GM18520 (cell line): Measurements from ENCODE around the gene RCE1.
A peak's percentile ranks its signal among the peaks of the same experiment; 100 is the strongest.

Experiments used
- ATAC-seq: cut with Tn5 transposase; IDR thresholded peaks from one replicate; pipeline ENCODE4 v1.9.1; 2021; ENCODE audit not compliant: unreplicated experiment

Gene RCE1

DNA sequence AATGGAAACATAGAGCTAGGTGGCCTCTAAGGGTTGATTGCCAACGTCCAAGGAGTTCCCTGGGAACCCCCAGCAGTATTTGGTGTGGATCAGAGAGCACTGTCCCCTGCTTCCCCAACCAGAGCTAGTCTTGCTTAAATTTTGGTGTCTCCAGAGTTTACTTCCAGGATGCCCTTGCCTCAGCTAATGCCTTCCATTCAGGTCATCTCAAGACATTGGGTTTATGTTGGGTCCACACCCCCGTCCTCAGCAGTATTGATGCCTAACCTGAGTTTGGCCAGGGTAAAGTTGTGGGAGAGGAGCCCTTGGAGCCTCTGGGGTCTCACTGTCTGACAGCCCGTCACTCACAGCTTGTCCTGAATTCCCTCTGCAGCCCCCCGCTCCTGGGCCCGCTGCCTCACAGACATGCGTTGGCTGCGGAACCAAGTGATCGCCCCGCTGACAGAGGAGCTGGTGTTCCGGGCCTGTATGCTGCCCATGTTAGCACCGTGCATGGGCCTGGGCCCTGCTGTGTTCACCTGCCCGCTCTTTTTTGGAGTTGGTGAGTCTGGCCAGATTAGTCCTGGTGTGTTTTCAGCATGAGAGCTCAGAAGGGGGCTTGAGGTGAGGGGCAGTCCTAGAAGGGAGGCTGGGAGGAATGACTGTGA is 1.4 kb downstream of the RCE1 start:
- no peak for ATAC-seq

DNA sequence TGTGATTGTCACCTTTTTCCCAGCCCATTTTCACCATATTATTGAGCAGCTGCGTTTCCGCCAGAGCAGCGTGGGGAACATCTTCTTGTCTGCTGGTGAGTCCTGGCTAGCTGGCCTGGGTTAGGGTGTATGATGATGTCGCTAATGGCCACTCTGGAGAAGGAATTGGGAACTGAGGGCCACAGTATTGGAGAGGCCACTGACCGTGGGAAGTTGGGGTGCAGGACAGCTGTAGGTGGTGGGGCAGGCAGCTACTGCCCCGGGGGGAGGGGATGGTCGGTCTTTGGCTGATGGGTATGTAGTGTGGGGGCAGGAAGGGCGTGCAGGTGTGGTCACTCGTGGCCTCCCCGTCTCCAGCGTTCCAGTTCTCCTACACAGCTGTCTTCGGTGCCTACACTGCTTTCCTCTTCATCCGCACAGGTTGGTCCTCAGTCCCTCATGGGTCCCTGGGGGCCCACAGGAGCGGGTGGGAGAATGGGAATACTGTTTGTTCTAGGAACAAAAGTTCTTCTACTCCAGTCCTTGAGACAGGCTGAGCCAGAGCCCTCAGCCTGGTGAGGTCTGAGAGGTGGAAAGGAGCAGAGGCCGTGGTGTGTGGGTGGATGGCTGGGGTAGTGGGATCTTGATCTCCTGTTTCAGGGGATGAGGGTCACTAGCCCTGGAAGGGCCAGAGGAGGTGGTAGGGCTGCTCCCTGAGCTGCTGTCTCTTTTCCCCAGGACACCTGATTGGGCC is 2.1 kb downstream of the RCE1 start:
- no peak for ATAC-seq

DNA sequence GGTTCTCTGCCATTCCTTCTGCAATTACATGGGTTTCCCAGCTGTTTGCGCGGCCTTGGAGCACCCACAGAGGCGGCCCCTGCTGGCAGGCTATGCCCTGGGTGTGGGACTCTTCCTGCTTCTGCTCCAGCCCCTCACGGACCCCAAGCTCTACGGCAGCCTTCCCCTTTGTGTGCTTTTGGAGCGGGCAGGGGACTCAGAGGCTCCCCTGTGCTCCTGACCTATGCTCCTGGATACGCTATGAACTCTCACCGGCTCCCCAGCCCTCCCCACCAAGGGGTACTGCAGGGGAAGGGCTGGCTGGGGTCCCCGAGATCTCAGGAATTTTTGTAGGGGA is 2.6 kb downstream of the RCE1 start:
- ATAC-seq: no peak

DNA sequence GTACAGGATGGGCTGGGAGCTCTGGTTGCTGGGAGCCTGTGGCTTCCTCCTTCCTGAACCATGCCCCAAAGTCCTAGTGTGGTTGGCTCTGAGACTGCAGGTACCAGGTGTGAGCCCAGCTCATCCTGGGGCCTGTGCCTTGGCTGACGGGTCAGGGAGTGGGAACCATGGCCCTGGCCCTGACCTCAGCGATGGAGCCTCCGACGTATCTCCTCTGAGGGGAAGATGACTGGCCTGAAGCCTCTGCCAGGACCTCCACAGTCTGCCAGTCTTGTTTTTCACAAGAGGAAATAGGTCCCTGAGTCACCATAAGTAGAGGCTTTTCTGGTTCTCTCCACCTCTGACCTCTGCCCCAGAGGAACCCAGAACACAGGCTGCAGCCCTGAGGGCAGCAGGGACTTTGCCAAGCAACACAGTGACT is 3.4 kb downstream of the RCE1 start:
- ATAC-seq: no peak

DNA sequence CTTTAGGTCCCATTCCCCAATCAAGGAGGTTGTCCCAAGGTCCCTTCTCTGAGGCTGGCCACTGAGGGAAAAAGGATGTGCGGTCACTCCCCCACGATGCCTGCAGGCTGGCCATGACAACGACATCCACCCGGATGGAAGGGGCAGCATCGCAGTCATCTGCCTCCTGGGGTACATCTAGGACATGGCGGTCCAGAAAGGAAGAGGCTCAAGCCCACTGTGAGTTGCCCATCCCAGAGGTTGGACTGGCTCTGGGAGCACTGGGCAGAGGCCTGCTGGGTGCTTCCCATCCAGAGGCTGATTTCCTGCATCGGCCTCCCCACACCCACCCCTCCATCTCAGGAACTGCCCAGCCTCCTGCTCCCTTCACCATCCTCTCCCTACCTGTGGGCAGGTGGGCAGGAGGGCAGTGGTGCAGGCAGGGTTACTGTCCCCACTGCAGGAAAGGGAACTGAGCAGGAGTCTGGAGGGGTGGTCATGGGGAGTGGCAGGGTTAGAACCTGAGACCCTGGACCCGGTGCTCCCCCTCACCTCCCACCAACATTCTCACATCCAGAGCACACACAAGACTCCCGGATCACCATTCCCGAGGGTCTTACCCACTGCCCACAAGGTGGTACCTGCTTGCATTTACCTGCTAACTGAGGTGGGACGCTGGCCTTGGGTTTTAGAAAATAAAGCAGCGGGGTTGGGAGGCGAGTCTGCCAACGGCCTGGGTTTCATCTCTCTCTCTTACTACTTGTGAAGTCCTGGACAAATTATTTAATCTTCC is 4.4 kb downstream of the RCE1 start:
- ATAC-seq: no peak

DNA sequence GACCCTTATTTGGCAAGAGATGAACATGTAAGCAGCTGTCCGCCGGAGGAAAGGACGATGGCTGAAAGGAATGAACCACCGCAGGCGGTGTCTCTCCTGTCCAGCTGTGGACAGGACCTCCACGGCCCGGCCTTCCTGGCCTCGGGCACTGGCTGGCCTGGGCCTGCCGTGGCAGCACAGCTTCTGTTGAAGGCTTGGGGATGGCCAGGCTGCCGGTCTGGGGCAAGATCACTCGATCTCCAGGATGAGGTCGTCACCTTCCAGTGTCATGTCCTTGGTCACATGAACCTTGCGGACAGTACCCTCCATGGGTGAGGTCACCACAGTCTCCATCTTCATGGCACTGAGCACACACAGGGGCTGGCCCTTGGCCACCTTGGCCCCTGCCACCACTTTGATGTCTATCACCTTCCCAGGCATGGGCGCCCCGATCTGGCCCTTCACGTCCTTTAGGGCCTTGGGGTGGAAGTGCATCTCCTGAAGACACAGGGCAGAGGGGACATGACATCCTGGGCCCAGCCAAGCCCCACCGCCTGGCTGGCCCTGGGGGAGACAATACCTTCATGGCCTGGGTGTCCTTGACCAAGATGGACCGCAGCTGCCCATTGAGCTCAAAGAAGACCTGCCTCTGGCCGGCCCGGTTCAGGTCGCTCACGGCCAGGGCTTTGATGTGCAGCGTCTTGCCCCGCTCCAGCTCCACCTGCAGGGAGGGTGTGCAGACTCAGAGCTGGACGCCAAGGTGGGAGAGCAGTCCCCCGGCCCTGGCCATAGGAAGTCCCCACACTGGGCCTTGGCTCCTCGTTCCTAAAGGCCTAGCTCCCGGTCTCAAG is 5.6 kb downstream of the RCE1 start:
- no peak for ATAC-seq

DNA sequence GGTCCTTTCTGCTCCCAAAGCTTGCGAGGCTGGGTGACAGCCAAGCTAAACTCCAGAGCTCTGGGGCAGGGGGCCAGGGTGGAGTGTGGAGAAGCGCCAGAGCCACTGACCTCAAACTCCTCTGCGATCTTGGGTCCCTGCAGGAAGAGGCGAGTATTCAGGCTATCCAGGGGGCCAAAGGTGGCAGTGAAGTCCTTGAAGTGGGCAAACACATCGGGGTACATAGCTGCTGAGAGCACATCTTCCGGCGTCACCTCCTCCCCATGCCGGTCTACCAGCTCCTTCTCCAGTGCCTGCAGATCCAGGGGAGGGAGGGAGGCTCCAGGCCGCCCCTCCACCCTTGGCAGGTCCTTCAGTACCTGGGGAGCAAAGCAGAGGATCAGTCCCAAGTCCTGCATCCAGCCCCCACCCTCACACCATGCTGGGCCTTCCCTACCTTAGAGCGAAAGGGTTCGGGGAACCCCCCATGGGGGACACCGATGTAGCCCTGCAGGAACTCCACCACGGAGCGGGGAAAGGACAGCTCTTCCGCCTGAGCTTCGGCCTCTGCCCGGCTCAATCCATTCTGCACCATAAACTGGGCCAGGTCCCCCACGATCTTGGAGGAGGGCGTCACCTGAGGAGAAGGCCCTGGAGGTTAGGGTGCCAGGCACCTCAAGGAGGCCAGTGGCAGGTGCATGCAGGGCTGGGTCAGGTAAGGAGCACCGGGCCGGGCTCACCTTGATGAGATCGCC is 6.4 kb downstream of the RCE1 start:
- ATAC-seq: no peak

DNA sequence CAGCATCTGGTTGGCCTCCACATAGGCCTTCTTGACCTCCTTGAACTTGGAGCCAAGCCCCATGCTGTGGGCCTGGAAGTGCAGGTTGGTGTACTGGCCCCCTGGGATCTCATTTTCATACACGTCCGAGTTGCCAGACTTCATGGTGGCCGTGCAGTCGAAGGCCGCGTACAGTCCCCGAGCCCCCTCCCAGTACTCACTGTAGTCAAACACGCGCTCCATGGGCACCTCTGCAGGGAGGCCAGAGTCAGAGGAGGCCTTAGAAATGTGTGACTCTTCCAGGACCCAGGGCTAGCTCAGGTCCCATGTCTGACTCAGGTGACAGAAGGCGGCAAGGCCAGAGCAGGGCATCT is 7.0 kb downstream of the RCE1 start:
- no peak for ATAC-seq

DNA sequence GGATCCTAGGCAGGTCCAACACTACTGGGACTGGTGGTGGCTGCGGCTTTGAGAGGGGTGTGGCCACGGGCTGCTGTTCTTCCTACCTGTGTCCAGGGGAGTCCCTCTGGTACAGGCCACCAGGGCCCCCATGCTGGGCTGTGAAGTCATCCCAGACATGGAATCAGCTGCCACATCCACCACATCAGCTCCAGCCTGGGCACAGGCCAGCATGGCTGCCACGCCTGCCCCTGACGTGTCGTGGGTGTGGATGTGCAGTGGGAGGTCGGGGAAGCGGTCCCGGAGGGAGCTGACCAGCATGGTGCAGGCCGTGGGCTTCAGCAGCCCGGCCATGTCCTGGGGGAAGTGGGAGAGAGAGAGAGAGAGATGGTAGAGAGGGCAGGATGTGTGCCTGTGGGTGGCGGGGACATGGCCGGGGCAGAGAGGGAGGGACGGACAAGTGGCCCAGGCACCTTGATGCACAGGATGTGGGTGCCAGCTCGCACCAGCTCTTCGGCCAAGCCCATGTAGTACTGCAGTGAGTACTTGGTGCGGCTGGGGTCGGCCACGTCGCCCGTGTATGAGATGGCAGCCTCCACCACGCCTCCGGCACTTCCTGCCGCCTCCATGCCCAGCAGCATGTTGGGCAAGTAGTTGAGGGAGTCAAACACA is 7.5 kb downstream of the RCE1 start:
- no peak for ATAC-seq

DNA sequence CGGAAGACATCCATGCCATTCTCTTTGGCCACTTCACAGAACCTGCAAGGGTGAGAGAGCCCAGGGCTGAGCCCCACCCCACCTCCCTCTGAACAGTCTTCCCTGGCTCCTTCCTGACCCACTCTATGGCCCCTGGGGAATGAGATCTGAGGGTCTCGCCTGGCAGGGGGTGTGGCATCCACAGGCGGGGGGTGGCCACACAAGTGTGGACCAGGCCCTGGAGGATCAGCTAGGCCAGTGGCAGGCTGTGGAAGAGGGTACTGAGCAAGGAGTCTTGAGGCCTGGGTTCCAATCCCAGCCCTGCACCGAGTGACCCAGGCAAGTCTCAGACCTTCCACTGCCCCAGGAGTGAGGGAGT is 8.0 kb downstream of the RCE1 start:
- no peak for ATAC-seq

DNA sequence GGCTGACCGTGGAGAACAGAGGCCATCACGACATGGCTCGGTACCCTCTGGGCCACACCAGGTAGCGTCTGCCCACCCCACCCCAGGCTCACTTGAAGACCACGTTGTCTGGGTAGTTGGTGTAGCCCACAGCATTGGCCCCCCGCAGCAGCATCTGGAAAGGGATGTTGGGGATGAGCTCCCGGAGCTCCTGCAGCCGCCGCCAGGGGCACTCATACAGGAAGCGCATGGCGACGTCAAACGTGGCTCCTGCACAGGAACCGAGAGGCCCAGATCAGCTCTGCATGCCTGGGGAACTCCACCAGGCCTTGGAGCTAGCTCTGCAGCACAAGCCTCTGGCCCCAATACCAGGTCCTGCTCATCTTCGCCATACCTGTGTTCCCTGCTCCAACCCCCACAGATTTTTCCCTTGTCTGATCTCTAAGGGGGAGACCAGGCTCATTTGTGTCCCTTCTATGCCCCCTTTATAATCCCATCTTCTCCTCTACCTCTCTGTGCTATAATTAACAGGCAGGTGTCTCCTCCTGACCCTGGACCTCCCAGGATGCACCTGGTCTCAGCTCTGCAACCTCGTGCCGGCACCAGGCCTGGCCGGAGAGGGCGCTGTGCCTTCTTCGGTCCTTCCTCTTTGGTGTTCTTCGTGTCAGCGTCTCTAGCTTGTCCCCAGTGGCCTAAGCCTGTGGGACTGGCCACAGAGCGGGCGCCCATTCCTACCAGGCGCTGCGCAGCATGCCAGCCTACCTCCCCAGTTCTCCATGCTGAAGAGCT is 8.6 kb downstream of the RCE1 start:
- ATAC-seq: no peak

DNA sequence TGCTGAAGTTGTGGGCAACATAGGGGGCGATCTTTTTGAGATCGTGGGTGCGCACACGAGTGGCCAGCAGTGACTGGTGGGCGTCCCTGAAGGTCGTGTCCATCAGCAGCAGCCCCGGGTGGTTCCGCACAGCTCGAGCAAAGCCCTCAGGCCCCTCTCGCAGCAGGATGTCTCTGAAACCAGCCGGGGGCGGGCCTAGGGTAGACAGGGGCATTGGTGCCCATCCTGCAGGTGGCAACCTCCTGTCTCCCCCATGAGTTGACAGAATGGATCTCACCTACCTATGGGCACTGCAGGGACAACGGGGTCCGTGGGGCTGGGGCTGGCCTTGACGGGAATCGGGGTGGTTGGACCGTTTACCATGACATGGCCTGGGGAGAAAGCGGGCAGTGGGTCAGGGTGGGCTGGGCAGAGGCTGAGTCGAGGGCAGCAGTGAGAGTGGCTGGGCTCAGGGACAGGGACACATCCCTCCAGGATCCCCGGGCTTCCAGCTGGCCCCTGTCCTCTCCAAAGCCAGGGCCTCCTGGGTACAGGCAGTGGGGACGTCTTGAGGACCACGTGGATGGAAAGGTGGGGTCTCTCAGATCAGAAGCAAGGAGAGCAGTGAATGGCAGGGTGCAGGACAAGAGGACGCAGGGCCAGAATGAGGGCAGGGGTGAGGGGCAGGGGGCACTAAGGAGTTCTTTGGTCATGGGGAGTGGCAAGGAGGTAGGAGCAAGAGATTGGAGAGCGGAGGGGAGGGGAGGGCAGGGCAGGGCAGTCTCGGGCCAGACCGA is 9.4 kb downstream of the RCE1 start:
- ATAC-seq: no peak

DNA sequence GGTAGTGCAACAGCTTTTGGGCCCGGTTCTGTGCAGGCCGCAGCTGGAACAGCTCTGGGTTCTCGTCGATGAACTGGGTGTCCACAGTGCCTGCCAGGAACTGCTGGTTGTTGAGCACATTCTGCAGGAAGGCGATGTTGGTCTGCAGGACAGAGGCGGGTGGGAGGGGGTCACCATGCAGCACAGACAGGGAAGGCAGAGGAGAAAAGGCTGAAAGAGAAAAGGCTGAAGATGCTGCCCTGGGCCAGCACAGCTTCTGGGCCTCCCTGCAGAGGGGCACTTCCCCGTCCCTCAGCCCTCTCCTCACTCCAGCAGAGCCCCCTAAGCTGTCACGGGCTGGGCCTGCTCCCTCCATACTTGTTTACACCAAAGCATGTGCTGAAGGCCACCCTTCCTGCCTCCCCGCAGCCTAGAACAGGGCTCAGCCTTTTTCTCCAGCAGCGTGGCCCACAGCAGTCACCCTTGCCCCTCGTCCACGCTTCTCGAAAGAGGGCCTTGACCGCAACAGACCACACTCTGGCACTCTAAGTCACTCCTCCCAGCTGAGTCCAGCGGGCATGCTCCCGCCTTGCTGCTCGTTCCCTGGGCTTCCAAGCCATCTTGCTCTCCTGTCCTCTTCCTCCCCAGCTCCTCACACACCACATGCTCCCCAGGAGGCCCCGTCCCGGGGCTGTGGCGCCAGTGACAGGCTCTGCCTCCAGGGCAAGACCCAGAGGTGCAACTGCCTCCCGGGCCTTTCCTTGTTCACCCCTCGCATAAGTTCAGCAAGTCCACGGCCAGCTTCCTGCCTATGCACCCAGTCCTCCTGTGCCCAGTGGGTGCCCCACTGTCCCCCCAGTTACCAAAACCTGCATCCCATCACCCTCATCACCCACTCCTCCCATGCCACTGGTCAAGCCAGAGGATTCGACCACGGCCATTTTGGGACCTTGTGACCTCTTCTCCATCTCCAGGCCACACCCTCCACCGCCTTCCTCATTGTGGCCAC is 10.3 kb downstream of the RCE1 start:
- no peak for ATAC-seq

DNA sequence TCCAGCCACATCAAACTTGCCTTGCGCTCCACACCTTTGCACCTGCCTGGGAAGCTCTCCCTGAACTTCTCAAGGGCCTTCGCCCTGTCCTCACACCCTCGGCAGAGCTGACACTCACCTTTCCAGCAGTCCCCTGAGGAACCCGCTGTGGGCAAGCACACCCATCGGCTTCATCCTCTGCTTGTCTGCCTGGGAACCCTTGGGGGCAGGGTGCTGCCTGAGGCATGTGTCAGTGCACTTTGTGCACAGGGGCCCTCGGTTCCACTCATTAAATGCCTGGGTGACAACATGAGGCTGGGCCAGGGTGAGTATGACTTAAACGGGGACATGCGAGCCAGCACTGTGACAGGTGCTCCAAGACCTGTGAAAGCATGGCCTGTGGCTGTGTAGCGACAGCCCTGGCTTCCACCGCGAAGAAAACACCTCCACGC is 11.0 kb downstream of the RCE1 start:
- no peak for ATAC-seq

DNA sequence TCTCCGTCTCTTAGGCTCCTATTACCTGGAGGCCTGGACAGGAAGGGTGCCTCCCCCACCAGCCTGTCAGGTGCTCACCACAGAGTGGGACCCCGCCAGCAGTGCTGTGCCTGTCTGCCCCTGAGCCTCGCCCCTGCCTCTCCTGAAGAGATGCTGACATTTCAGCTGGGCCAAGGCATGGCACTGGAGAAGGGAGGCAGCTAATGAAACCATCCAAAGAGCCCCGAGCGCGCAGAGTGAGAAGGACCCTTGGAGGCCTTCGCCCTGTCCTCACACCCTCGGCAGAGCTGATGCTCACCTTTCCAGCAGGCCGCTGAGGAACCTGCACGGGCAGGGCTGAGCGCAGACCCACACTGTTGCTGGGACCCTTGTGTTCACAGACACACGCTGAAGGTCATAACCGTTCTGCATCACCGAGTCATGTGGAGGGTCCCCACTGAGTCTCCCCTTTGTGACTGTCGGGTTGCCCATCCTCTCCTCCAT is 11.5 kb downstream of the RCE1 start:
- no peak for ATAC-seq

DNA sequence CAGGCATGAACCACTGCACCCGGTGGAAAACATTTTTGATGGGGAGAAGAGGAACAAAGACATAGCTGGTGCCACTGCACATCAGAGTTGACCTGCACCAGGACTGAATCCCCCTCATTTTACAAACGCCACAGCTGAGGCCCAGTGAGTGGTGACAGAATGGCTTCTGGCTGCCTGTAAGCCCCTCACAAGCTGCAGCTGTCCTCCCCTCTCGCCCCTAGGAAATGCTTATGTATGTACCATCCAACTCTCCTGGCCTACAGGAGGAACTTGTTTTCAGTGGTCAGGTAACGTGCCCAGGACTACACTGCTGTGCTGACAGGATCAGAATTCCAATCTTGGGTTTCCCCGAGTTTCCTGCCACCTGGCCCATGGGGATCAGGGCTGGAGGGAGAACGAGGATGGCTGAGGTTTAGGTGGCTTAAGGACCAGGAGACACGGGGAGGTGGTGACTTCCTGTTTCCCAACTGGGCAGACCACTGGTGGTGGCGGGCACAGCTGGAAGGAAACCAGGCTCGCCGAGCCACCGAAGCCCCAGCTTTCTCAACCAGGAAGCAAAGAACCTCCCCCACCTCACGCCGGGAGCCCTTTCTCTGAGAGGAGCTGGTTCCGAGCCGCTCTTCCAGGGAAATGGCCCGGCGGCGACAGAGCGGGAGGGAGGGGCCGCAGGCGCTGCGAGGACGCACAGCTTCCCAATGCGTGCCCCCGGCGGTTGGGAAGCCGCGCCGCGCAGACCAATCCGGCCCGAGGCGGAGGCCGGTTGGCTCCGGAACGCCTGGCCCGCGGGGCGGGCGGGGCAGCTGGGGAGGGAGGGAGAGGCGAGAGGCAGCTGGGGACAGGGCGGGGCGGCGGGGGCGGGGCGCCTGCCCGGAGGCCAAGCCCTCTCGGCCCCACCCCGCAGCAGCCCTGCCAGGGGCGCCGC is 12.6 kb downstream of the RCE1 start:
- peak; percentile 60 for ATAC-seq
